VCaP (cell line): Measurements from ENCODE around the gene IQSEC1.

Source experiments
- H3K27ac ChIP-seq: fragments of 450-650 bp; 2 replicates; pipeline ENCODE4 v1.5.1; 2017
- CTCF ChIP-seq: fragments of 450-650 bp; conservative IDR thresholded peaks from 2 replicates; pipeline ENCODE4 v1.5.1; 2017; ENCODE audit warnings: mild to moderate bottlenecking, moderate library complexity

The IQSEC1 gene

GRCh38 chr3:13055634-13056033 lies 17.6 kb downstream of the IQSEC1 start:
- H3K27ac ChIP-seq, result no peak overlapping the region
- TF ChIP-seq CTCF, result no peak

GRCh38 chr3:13054341-13055285 lies 18.6 kb downstream of the IQSEC1 start:
- no peak overlapping the region for H3K27ac ChIP-seq
- TF ChIP-seq CTCF, result no peak

DNA sequence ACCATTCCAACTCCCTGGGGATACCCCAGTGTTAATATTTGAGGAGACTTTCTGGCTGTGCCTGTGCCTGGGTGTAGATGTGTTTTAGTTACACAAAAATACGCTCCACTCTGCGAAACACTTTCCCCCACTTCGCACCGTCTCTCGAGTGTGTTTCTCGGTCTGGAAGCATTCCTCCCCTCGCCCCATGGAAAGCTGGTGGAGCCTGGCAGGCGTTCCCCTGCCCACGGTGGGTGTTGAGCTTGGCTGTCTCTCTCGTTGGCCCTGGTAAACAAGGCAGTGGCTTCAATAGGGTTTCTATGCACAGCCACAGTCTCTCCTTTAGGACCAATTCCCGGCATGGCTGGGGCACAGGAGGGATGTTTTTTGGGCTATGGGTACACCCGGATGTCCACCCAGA lies 19.3 kb downstream of the IQSEC1 start:
- H3K27ac ChIP-seq, result no peak overlapping the region
- TF ChIP-seq CTCF, result no peak

GRCh38 chr3:13053420-13053819 lies 19.8 kb downstream of the IQSEC1 start:
- TF ChIP-seq CTCF, result no peak
- H3K27ac ChIP-seq, result no peak overlapping the region

DNA sequence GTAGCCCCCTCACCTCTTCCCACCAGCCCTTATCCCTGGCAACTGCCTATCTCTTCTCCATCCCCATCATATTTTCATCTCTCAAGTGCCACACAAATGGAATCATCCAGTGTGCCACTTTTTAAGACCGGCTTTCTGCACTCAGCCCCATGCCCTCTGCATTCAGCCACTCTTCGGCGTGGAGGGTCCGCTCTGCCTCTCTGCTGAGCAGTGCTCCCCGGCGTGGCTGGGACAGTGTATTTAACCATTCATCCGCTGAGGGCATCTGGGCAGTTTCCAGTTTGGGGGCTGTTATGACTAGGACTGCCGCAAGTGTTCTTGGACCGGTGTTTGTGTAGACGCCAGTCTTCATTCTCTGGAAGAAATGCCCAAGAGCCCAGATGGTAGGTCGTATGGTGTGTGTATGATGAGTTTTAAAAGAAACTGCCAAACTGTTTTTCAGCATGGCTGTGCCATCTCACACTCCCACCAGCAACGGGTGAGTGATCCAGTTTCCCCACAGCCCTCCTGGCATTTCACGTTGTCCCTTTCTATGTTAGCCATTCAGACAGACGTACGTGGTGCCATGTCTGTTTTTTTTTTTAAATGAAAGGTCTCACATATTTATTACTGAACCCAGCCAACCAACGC lies 20.9 kb downstream of the IQSEC1 start:
- no peak overlapping the region for H3K27ac ChIP-seq
- no peak for TF ChIP-seq CTCF

DNA sequence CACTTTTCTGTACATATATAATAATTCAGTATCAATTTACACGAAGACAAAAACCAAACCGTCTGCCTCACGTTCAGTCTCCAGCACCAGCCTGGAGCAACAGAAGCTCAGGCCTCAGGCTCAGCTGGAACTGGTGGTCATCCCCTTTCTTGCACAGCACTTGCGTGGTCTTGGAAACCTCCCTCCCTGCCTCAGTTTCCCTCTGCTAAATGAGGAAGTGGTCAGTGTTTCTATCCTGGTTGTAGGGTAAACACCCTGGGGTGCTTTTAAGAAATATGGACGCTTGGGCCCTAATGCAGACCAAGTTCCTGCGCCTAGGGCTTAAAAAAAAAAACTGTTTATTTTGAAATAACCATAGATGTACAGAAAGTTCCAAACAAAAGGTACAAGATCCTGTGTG lies 21.6 kb downstream of the IQSEC1 start:
- H3K27ac ChIP-seq, result no peak overlapping the region
- TF ChIP-seq CTCF, result no peak

GRCh38 chr3:13051066-13051465 lies 22.2 kb downstream of the IQSEC1 start:
- no peak overlapping the region for H3K27ac ChIP-seq
- no peak for TF ChIP-seq CTCF
